HAP-1 (cell line): ENCODE measurements around the gene ATXN1.
"Not testable (repeated sequence)": the region's sequence is repeated elsewhere in the genome, so short reads cannot be mapped to it uniquely, and the experiment has no call there.

Source experiments
- DNase-seq, 2 experiments: peaks; one replicate each; pipeline ENCODE4 v3.0.0-alpha.2; 2016 to 2020; ENCODE audit warnings: low spot score in 2 of 2
- H3K27me3 ChIP-seq: fragments of 250-450 bp; sonication (Bioruptor Pico); 2 replicates; pipeline ENCODE4 v1.5.1; 2020; ENCODE audit warnings: low read depth, mild to moderate bottlenecking, moderate library complexity
- H3K36me3 ChIP-seq: fragments of 250-450 bp; sonication (Bioruptor Pico); replicated peaks from 2 replicates; pipeline ENCODE4 v1.5.1; 2020; ENCODE audit warnings: mild to moderate bottlenecking
- H3K4me1 ChIP-seq: fragments of 250-450 bp; sonication (Bioruptor Pico); 2 replicates; pipeline ENCODE4 v1.5.1; 2020; ENCODE audit warnings: mild to moderate bottlenecking
- H3K4me3 ChIP-seq: fragments of 250-450 bp; sonication (Bioruptor Pico); 2 replicates; pipeline ENCODE4 v1.5.1; 2020; ENCODE audit warnings: mild to moderate bottlenecking, moderate library complexity
- H3K9me3 ChIP-seq: fragments of 250-450 bp; sonication (Bioruptor Pico); 2 replicates; pipeline ENCODE4 v1.5.1; 2020; ENCODE audit warnings: mild to moderate bottlenecking, moderate library complexity
- in situ Hi-C: fragments of 300-500 bp; cut with MboI; formaldehyde crosslinking; loops from 3 replicates; pipeline ENCODE4 v1.14.3; 2020; ENCODE audit warnings: low sequenced_read_pairs, inconsistent platforms, mixed read lengths

The ATXN1 gene

GRCh38 chr6:16544006-16544405 lies 217.3 kb downstream of the ATXN1 start:
- DNase-seq: no peak

GRCh38 chr6:16543521-16543920 lies 217.7 kb downstream of the ATXN1 start:
- in situ Hi-C loops: no loop called here
- no peaks in the 10 kb centered on the region for H3K27me3 ChIP-seq
- no peaks in the 10 kb centered on the region for H3K4me1 ChIP-seq
- no peaks in the 10 kb centered on the region for H3K9me3 ChIP-seq
- H3K36me3 ChIP-seq: no peaks in the 10 kb centered on the region
- no peak for DNase-seq
- H3K4me3 ChIP-seq: no peak overlapping the region

More at GRCh38 chr6:16544006-16544405, 217.3 kb downstream of the ATXN1 start:
- Histone ChIP-seq H3K36me3 (no peaks in the 10 kb centered on the region), H3K9me3 (no peaks in the 10 kb centered on the region), H3K4me3 (no peak overlapping the region), H3K4me1 (no peaks in the 10 kb centered on the region), H3K27me3 (no peaks in the 10 kb centered on the region)
- in situ Hi-C loops: no loop called here

- in situ Hi-C loops: no loop called here
- H3K27me3 ChIP-seq: no peaks in the 10 kb centered on the region
- H3K9me3 ChIP-seq: no peaks in the 10 kb centered on the region
- no peak overlapping the region for H3K4me3 ChIP-seq
- no peaks in the 10 kb centered on the region for H3K4me1 ChIP-seq
- H3K36me3 ChIP-seq: no peaks in the 10 kb centered on the region
- DNase-seq: no peak
Observed at GRCh38 chr6:16542070-16542469, 219.2 kb downstream of the ATXN1 start.

GRCh38 chr6:16540804-16541752 lies 220.2 kb downstream of the ATXN1 start:
- H3K36me3 ChIP-seq: no peaks in the 10 kb centered on the region
- H3K4me1 ChIP-seq: no peaks in the 10 kb centered on the region
- no peak overlapping the region for H3K4me3 ChIP-seq
- no peaks in the 10 kb centered on the region for H3K9me3 ChIP-seq
- in situ Hi-C loops: no loop called here
- DNase-seq: no peak
- H3K27me3 ChIP-seq: no peaks in the 10 kb centered on the region

- H3K9me3 ChIP-seq, H3K4me3 ChIP-seq, H3K27me3 ChIP-seq, H3K4me1 ChIP-seq, in situ Hi-C loops, H3K36me3 ChIP-seq, DNase-seq: not testable (repeated sequence)
Observed at GRCh38 chr6:16540383-16540782, 220.9 kb downstream of the ATXN1 start.

GRCh38 chr6:16539086-16539931 lies 222.0 kb downstream of the ATXN1 start:
- no peak for DNase-seq
- H3K4me1 ChIP-seq: no peaks in the 10 kb centered on the region
- 0 out of 2 replicates have a peak, but pooled peaks cover 3% of the 10 kb centered on the region for H3K27me3 ChIP-seq
- no peak overlapping the region for H3K4me3 ChIP-seq
- no peaks in the 10 kb centered on the region for H3K9me3 ChIP-seq
- in situ Hi-C loops: no loop called here
- H3K36me3 ChIP-seq: no peaks in the 10 kb centered on the region

GRCh38 chr6:16535564-16535963 lies 225.7 kb downstream of the ATXN1 start:
- no peaks in the 10 kb centered on the region for H3K4me1 ChIP-seq
- H3K36me3 ChIP-seq: no peaks in the 10 kb centered on the region
- H3K4me3 ChIP-seq: no peak overlapping the region
- H3K27me3 ChIP-seq: 0 out of 2 replicates have a peak, but pooled peaks cover 3% of the 10 kb centered on the region
- in situ Hi-C loops: no loop called here
- H3K9me3 ChIP-seq: no peaks in the 10 kb centered on the region
- no peak for DNase-seq

GRCh38 chr6:16533721-16534136 lies 227.5 kb downstream of the ATXN1 start:
- Histone ChIP-seq H3K9me3 (no peaks in the 10 kb centered on the region), H3K4me1 (no peaks in the 10 kb centered on the region), H3K4me3 (no peak overlapping the region), H3K36me3 (no peaks in the 10 kb centered on the region), H3K27me3 (0 out of 2 replicates have a peak, but pooled peaks cover 3% of the 10 kb centered on the region)
- in situ Hi-C loops: no loop called here
- DNase-seq: no peak

- H3K9me3 ChIP-seq: no peaks in the 10 kb centered on the region
- no peak for DNase-seq
- in situ Hi-C loops: no loop called here
- H3K4me1 ChIP-seq: no peaks in the 10 kb centered on the region
- no peaks in the 10 kb centered on the region for H3K36me3 ChIP-seq
- 0 out of 2 replicates have a peak, but pooled peaks cover 3% of the 10 kb centered on the region for H3K27me3 ChIP-seq
- no peak overlapping the region for H3K4me3 ChIP-seq
Observed at GRCh38 chr6:16533210-16533609, 228.1 kb downstream of the ATXN1 start.

- no peaks in the 10 kb centered on the region for H3K9me3 ChIP-seq
- in situ Hi-C loops: no loop called here
- DNase-seq: no peak
- H3K27me3 ChIP-seq: no peaks in the 10 kb centered on the region
- H3K4me3 ChIP-seq: no peak overlapping the region
- no peaks in the 10 kb centered on the region for H3K36me3 ChIP-seq
- H3K4me1 ChIP-seq: no peaks in the 10 kb centered on the region
Observed at GRCh38 chr6:16527691-16528090, 233.6 kb downstream of the ATXN1 start.

- in situ Hi-C loops: loop anchor here (25.0 kb wide), 1 partner anchor 563 kb away; no protein-coding TSS in a partner anchor
- H3K4me1 ChIP-seq: no peaks in the 10 kb centered on the region
- no peaks in the 10 kb centered on the region for H3K9me3 ChIP-seq
- DNase-seq: no peak
- H3K36me3 ChIP-seq: no peaks in the 10 kb centered on the region
- no peaks in the 10 kb centered on the region for H3K27me3 ChIP-seq
- H3K4me3 ChIP-seq: no peak overlapping the region
Observed at GRCh38 chr6:16524380-16524707, 236.9 kb downstream of the ATXN1 start.

- DNase-seq: no peak
- no peak overlapping the region for H3K4me3 ChIP-seq
- H3K9me3 ChIP-seq: no peaks in the 10 kb centered on the region
- in situ Hi-C loops: loop anchor here (25.0 kb wide), 1 partner anchor 564 kb away; no protein-coding TSS in a partner anchor
- H3K36me3 ChIP-seq: no peaks in the 10 kb centered on the region
- H3K27me3 ChIP-seq: no peaks in the 10 kb centered on the region
- no peaks in the 10 kb centered on the region for H3K4me1 ChIP-seq
Observed at GRCh38 chr6:16523606-16524379, 237.5 kb downstream of the ATXN1 start.

- Histone ChIP-seq H3K36me3 (no peaks in the 10 kb centered on the region), H3K4me1 (no peaks in the 10 kb centered on the region), H3K4me3 (no peak overlapping the region), H3K9me3 (no peaks in the 10 kb centered on the region), H3K27me3 (no peaks in the 10 kb centered on the region)
- in situ Hi-C loops: loop anchor here (25.0 kb wide), 1 partner anchor 564 kb away; no protein-coding TSS in a partner anchor
- no peak for DNase-seq
Observed at GRCh38 chr6:16522937-16523336, 238.3 kb downstream of the ATXN1 start.
